Memory B cell (primary cell): ENCODE data around the gene SLC25A19.
"Not testable (repeated sequence)": the region's sequence is repeated elsewhere in the genome, so short reads cannot be mapped to it uniquely, and the experiment has no call there.

ENCODE experiments used
- ATAC-seq: fragments of 150-1000 bp; cut with Tn5 transposase; 2 replicates; pipeline ENCODE4 v1.10.0; 2021; ENCODE audit warnings: low read depth, mild to moderate bottlenecking, moderate library complexity
- DNase-seq, 2 donors: peaks; one replicate each; pipeline ENCODE4 v3.0.0; 2022; ENCODE audit warnings: low spot score in 2 of 2
- H3K27ac Mint-ChIP-seq: one replicate; pipeline ENCODE4 v1.8.0; 2022; ENCODE audit warnings: mild to moderate bottlenecking, moderate library complexity, mixed read lengths
- H3K27me3 Mint-ChIP-seq: one replicate; pipeline ENCODE4 v1.8.0; 2022; ENCODE audit warnings: mixed read lengths
- H3K36me3 Mint-ChIP-seq: one replicate; pipeline ENCODE4 v1.8.0; 2022; ENCODE audit warnings: mild to moderate bottlenecking, mixed read lengths
- H3K4me1 Mint-ChIP-seq: one replicate; pipeline ENCODE4 v1.8.0; 2022; ENCODE audit warnings: mixed read lengths
- H3K4me3 Mint-ChIP-seq: one replicate; pipeline ENCODE4 v1.8.0; 2022; ENCODE audit warnings: mild to moderate bottlenecking, moderate library complexity, mixed read lengths
- H3K9me3 Mint-ChIP-seq: one replicate; pipeline ENCODE4 v1.8.0; 2022; ENCODE audit warnings: mixed read lengths

Gene SLC25A19

GRCh38 chr17:75288359-75288758 lies 874 bp downstream of the SLC25A19 start:
- Mint-ChIP-seq H3K36me3 (peaks cover 7% of the 10 kb centered on the region), H3K9me3 (no peaks in the 10 kb centered on the region), H3K27me3 (no peaks in the 10 kb centered on the region), H3K4me1 (peaks cover 8% of the 10 kb centered on the region), H3K4me3 (peak overlapping the region; percentile 98), H3K27ac (peak overlapping the region; percentile 98)
- no peak for DNase-seq
- no peak for ATAC-seq

- peaks cover 9% of the 10 kb centered on the region for H3K36me3 Mint-ChIP-seq
- no peaks in the 10 kb centered on the region for H3K9me3 Mint-ChIP-seq
- peak overlapping the region; percentile 24 for H3K27ac Mint-ChIP-seq
- no peak overlapping the region for H3K4me3 Mint-ChIP-seq
- DNase-seq (no peak), ATAC-seq (no peak)
- H3K27me3 Mint-ChIP-seq, result no peaks in the 10 kb centered on the region
- peaks cover 8% of the 10 kb centered on the region for H3K4me1 Mint-ChIP-seq
Measured at GRCh38 chr17:75287221-75287620, 2.0 kb downstream of the SLC25A19 start.

GRCh38 chr17:75285123-75285522 lies 4.1 kb downstream of the SLC25A19 start:
- Mint-ChIP-seq H3K4me3 (no peak overlapping the region), H3K36me3 (peaks cover 15% of the 10 kb centered on the region), H3K27ac (no peak overlapping the region), H3K27me3 (no peaks in the 10 kb centered on the region), H3K4me1 (peaks cover 5% of the 10 kb centered on the region), H3K9me3 (no peaks in the 10 kb centered on the region)
- ATAC-seq, result no peak
- DNase-seq, result no peak

GRCh38 chr17:75280189-75280588 lies 9.0 kb downstream of the SLC25A19 start:
- not testable (repeated sequence) for H3K4me1 Mint-ChIP-seq, H3K27ac Mint-ChIP-seq, H3K27me3 Mint-ChIP-seq, DNase-seq, H3K4me3 Mint-ChIP-seq, ATAC-seq, H3K9me3 Mint-ChIP-seq
- H3K36me3 Mint-ChIP-seq, result peaks cover 14% of the 10 kb centered on the region

- DNase-seq (no peak), ATAC-seq (no peak)
- H3K27ac Mint-ChIP-seq, result no peak overlapping the region
- H3K4me1 Mint-ChIP-seq, result peaks cover 6% of the 10 kb centered on the region
- H3K4me3 Mint-ChIP-seq, result no peak overlapping the region
- no peaks in the 10 kb centered on the region for H3K27me3 Mint-ChIP-seq
- H3K36me3 Mint-ChIP-seq, result peaks cover 12% of the 10 kb centered on the region
- no peaks in the 10 kb centered on the region for H3K9me3 Mint-ChIP-seq
Measured at GRCh38 chr17:75277664-75278071, 11.6 kb downstream of the SLC25A19 start.

GRCh38 chr17:75273977-75274708 lies 15.1 kb downstream of the SLC25A19 start:
- no peak overlapping the region for H3K27ac Mint-ChIP-seq
- ATAC-seq, result no peak
- peaks cover 19% of the 10 kb centered on the region for H3K4me1 Mint-ChIP-seq
- H3K4me3 Mint-ChIP-seq, result no peak overlapping the region
- no peaks in the 10 kb centered on the region for H3K27me3 Mint-ChIP-seq
- H3K9me3 Mint-ChIP-seq, result no peaks in the 10 kb centered on the region
- H3K36me3 Mint-ChIP-seq, result peaks cover 6% of the 10 kb centered on the region
- no peak for DNase-seq

- Mint-ChIP-seq H3K4me3 (peak overlapping the region; percentile 84), H3K27ac (no peak overlapping the region), H3K27me3 (no peaks in the 10 kb centered on the region), H3K36me3 (peaks cover 3% of the 10 kb centered on the region), H3K4me1 (peaks cover 25% of the 10 kb centered on the region), H3K9me3 (no peaks in the 10 kb centered on the region)
- no peak for DNase-seq
- no peak for ATAC-seq
Measured at GRCh38 chr17:75272848-75273184, 16.4 kb downstream of the SLC25A19 start.

- no peak for DNase-seq
Measured at GRCh38 chr17:75271955-75272847, 17.0 kb downstream of the SLC25A19 start.

GRCh38 chr17:75271233-75271954 lies 17.8 kb downstream of the SLC25A19 start:
- peak overlapping the region; percentile 69 for H3K27ac Mint-ChIP-seq
- peak; percentile 83 for ATAC-seq
- H3K27me3 Mint-ChIP-seq, result no peaks in the 10 kb centered on the region
- DNase-seq, result peak; percentile 93 to 97
- peak overlapping the region; percentile 84 for H3K4me3 Mint-ChIP-seq
- peaks cover 25% of the 10 kb centered on the region for H3K4me1 Mint-ChIP-seq
- H3K36me3 Mint-ChIP-seq, result peaks cover 5% of the 10 kb centered on the region
- H3K9me3 Mint-ChIP-seq, result no peaks in the 10 kb centered on the region

More at GRCh38 chr17:75271955-75272847, 17.0 kb downstream of the SLC25A19 start:
- Mint-ChIP-seq H3K36me3 (peaks cover 3% of the 10 kb centered on the region), H3K4me3 (peak overlapping the region; percentile 84), H3K9me3 (no peaks in the 10 kb centered on the region), H3K27me3 (no peaks in the 10 kb centered on the region), H3K4me1 (peaks cover 25% of the 10 kb centered on the region), H3K27ac (peak overlapping the region; percentile 69)
- ATAC-seq, result no peak

GRCh38 chr17:75270966-75271232 lies 18.3 kb downstream of the SLC25A19 start, which contains the start of gene MIF4GD:
Gene MIF4GD, minus strand, starts transcription at chr17:75271231. Its CDS starts 1,036 bp downstream, at chr17:75270195.
- Mint-ChIP-seq H3K36me3 (peaks cover 5% of the 10 kb centered on the region), H3K4me3 (peak within 1 kb of the TSS; percentile 87), H3K4me1 (peaks cover 25% of the 10 kb centered on the region), H3K9me3 (no peaks in the 10 kb centered on the region), H3K27me3 (no peaks in the 10 kb centered on the region), H3K27ac (peak within 1 kb of the TSS; percentile 82)
- ATAC-seq (peak; percentile 18), DNase-seq (no peak)

GRCh38 chr17:75270218-75270965 lies 18.8 kb downstream of the SLC25A19 start:
- Mint-ChIP-seq H3K9me3 (no peaks in the 10 kb centered on the region), H3K27ac (peak overlapping the region; percentile 82), H3K4me3 (peak overlapping the region; percentile 87), H3K27me3 (no peaks in the 10 kb centered on the region), H3K4me1 (peaks cover 25% of the 10 kb centered on the region), H3K36me3 (peaks cover 5% of the 10 kb centered on the region)
- peak in 1 of 2 donors; percentile 30 for DNase-seq
- ATAC-seq, result peak; percentile 26

GRCh38 chr17:75269844-75270217 lies 19.4 kb downstream of the SLC25A19 start:
- DNase-seq (no peak), ATAC-seq (no peak)
- H3K9me3 Mint-ChIP-seq, result no peaks in the 10 kb centered on the region
- peaks cover 25% of the 10 kb centered on the region for H3K4me1 Mint-ChIP-seq
- H3K36me3 Mint-ChIP-seq, result peaks cover 5% of the 10 kb centered on the region
- H3K27ac Mint-ChIP-seq, result peak overlapping the region; percentile 82
- H3K27me3 Mint-ChIP-seq, result no peaks in the 10 kb centered on the region
- peak overlapping the region; percentile 87 for H3K4me3 Mint-ChIP-seq

GRCh38 chr17:75267411-75268232 lies 21.6 kb downstream of the SLC25A19 start:
- no peak for DNase-seq
- Mint-ChIP-seq H3K27ac (no peak overlapping the region), H3K9me3 (no peaks in the 10 kb centered on the region), H3K27me3 (no peaks in the 10 kb centered on the region), H3K4me3 (no peak overlapping the region), H3K4me1 (peaks cover 19% of the 10 kb centered on the region), H3K36me3 (peaks cover 4% of the 10 kb centered on the region)
- no peak for ATAC-seq
